OCI-LY7 (cell line): ENCODE measurements around the gene EPB41L4A.

Experiments
- CTCF ChIP-seq: fragments of 200-600 bp; sonication (generic); conservative IDR thresholded peaks from 2 replicates; pipeline ENCODE4 v1.5.1; 2014; ENCODE audit warnings: mild to moderate bottlenecking, antibody characterized with exemption, low read length, moderate library complexity, mixed read lengths
- EZH2phosphoT487 ChIP-seq: fragments of 200-600 bp; sonication (generic); IDR thresholded peaks from 2 replicates; pipeline ENCODE4 v1.6.1; 2018; ENCODE audit warnings: low read depth, borderline replicate concordance, mild to moderate bottlenecking, mixed run types, antibody characterized with exemption, low read length, moderate library complexity, mixed read lengths

DNA sequence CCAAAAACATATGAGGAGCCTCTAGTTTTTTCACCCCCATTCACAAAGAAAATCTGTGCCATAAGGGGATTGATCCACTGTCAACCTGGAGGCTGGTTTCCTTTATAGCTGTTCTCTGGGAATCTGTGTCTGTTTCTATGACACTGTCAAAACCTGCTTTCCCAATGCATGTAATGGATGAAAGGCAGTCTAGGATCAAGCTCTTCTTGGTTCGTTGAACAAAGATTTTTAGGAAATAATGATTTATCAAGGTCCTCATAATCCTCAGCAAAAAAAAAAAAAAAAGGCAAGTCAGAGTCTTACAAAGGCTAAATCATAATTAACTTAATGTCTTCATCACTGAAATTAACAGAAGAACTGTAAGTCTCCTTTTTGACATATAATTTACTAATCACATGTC lies 16.0 kb downstream of the EPB41L4A start:
- TF ChIP-seq CTCF = no peak
- TF ChIP-seq EZH2phosphoT487 = no peak
